ENCODE data around the gene APBA1.

Gene APBA1

GRCh38 chr9:69675563-69675962 is 3.4 kb upstream of the APBA1 start:
- H3K4me3 ChIP-seq (ENCODE audit: low read length) = no peak overlapping the region
- H3K36me3 ChIP-seq (ENCODE audit: insufficient read depth, low read depth, low read length) = no peaks in the 10 kb centered on the region
- no peak overlapping the region for H3K27ac ChIP-seq (ENCODE audit: low read length)
- H3K9me3 ChIP-seq (ENCODE audit: insufficient read depth, low read depth, low read length) = no peaks in the 10 kb centered on the region; the same call in 1 of the 2 replicates
- H3K27me3 ChIP-seq (ENCODE audit: insufficient read depth, low read length) = peaks cover 14% of the 10 kb centered on the region
- no peaks in the 10 kb centered on the region for H3K4me1 ChIP-seq (ENCODE audit: insufficient read depth, low read length)
- no peak overlapping the region for H3K9ac ChIP-seq (ENCODE audit: low read depth, low read length)

DNA sequence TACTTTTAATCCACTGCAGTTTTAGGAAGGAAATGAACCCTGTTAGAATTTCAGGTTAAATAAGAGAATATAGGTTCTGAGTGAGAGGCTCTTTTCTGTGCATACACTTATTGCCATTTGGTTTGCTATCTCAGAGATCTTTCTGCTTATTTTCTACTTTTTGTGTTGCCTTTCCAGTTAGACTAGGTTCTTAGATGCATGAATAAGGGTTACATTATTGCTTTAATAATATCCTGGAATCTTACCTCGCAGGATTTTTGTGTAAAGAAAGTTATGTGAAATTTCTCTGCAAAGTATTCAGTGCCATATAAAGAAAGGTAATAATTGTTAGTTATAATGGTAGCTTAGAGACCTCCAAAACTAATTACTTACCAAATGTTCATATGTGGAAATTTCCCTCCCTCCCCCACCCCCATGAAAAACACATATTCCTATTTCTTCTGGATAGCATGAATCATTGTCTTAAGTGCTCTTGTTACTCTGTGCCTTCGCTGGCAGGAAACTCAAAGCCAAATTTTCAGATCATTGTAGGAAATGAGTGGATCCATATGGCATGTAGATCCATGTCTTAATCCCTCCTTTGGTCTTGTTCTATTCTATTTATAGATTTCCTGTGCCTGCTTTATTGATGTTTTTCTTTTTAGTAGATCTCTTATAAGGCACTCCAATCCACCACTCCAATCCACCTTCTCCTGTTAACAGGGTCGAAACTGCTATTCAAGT is 2.7 kb upstream of the APBA1 start:
- Histone ChIP-seq H3K27ac (ENCODE audit: low read length) (no peak overlapping the region), H3K4me3 (ENCODE audit: low read length) (no peak overlapping the region), H3K36me3 (ENCODE audit: insufficient read depth, low read depth, low read length) (no peaks in the 10 kb centered on the region), H3K4me1 (ENCODE audit: insufficient read depth, low read length) (no peaks in the 10 kb centered on the region), H3K9me3 (ENCODE audit: insufficient read depth, low read depth, low read length) (no peaks in the 10 kb centered on the region; the same call in 1 of the 2 replicates), H3K27me3 (ENCODE audit: insufficient read depth, low read length) (peaks cover 21% of the 10 kb centered on the region), H3K9ac (ENCODE audit: low read depth, low read length) (no peak overlapping the region)

- no peaks in the 10 kb centered on the region for H3K4me1 ChIP-seq (ENCODE audit: insufficient read depth, low read length)
- H3K4me3 ChIP-seq (ENCODE audit: low read length) = no peak overlapping the region
- no peak overlapping the region for H3K9ac ChIP-seq (ENCODE audit: low read depth, low read length)
- H3K27ac ChIP-seq (ENCODE audit: low read length) = no peak overlapping the region
- H3K36me3 ChIP-seq (ENCODE audit: insufficient read depth, low read depth, low read length) = no peaks in the 10 kb centered on the region
- no peaks in the 10 kb centered on the region for H3K9me3 ChIP-seq (ENCODE audit: insufficient read depth, low read depth, low read length)
- H3K27me3 ChIP-seq (ENCODE audit: insufficient read depth, low read length) = peaks cover 23% of the 10 kb centered on the region
Observed at GRCh38 chr9:69674112-69674685, 2.0 kb upstream of the APBA1 start.

GRCh38 chr9:69673311-69673640 is 1.1 kb upstream of the APBA1 start:
- no peaks in the 10 kb centered on the region for H3K4me1 ChIP-seq (ENCODE audit: insufficient read depth, low read length)
- H3K27ac ChIP-seq (ENCODE audit: low read length) = no peak overlapping the region
- no peaks in the 10 kb centered on the region for H3K36me3 ChIP-seq (ENCODE audit: insufficient read depth, low read depth, low read length)
- H3K27me3 ChIP-seq (ENCODE audit: insufficient read depth, low read length) = peaks cover 30% of the 10 kb centered on the region
- H3K9me3 ChIP-seq (ENCODE audit: insufficient read depth, low read depth, low read length) = no peaks in the 10 kb centered on the region
- H3K9ac ChIP-seq (ENCODE audit: low read depth, low read length) = peak overlapping the region; percentile 32; the same call in 1 of the 2 replicates
- H3K4me3 ChIP-seq (ENCODE audit: low read length) = peak overlapping the region; percentile 72; the same call in 1 of the 2 replicates

DNA sequence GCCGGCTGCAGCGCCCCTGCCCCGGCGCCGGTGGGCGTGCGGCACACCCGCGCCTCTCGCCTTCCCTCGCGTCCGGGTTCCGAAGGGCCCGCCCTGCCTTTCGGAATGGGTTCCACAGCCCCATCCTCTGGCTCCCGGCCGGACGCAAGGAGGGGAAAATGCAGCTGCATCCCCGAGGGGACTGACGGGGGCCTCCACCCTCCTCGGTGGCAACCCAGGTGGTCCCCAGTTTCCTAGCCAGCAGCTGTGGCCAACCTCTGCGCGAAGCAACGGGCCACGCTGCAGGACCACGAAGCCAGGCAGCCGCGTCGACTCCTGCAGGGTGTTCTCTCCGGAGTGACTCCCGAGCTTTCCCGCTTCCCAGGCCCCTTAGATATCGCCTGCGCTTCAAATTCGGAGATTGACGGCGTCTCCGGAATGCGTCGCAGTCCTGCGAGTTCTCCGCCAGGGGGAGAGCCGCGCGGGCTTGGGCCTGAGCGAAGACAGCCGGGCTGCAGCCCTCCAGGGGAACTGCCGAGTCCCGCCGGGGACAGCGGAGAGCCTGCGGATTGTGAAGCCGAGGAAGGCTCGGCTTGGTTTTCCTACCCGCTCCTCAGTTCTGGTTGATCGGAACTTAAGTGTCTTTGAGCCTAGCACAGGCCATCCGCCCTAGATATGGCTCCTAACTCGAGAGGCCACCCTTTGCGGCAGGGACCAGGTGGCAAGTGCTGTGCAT is 582 bp upstream of the APBA1 start:
- Histone ChIP-seq H3K9ac (ENCODE audit: low read depth, low read length) (peak overlapping the region; percentile 32; the same call in 1 of the 2 replicates), H3K9me3 (ENCODE audit: insufficient read depth, low read depth, low read length) (no peaks in the 10 kb centered on the region), H3K4me3 (ENCODE audit: low read length) (peak overlapping the region; percentile 72), H3K4me1 (ENCODE audit: insufficient read depth, low read length) (peaks cover 3% of the 10 kb centered on the region), H3K36me3 (ENCODE audit: insufficient read depth, low read depth, low read length) (no peaks in the 10 kb centered on the region), H3K27ac (ENCODE audit: low read length) (no peak overlapping the region), H3K27me3 (ENCODE audit: insufficient read depth, low read length) (peaks cover 33% of the 10 kb centered on the region)

DNA sequence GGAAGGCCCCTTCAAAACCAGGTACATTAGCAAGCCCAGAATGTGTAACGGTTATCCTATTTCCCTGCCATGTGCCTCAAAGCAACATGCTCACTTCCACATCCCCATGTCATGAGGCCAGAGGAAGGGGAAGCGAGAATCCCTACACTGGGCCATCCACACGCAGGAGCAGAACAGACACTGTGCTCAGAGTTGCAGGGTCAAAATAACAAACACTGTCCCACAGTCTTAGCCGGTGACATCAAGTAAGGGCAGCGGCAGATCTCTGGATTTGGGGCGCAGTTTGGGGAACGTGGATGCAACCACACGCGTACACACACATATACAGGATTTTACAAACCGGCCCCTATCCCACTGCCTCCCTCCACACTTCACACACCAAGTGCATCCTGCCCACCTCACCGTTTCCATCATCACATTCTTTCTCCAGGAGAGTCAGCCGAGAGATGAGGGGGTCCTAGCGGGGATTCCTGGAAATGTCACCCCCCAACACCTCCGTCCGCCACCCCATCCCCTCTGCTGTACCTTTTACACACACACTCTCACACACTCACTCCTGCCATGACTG is 776 bp downstream of the APBA1 start:
- peaks cover 33% of the 10 kb centered on the region for H3K27me3 ChIP-seq (ENCODE audit: insufficient read depth, low read length)
- no peaks in the 10 kb centered on the region for H3K9me3 ChIP-seq (ENCODE audit: insufficient read depth, low read depth, low read length)
- no peaks in the 10 kb centered on the region for H3K36me3 ChIP-seq (ENCODE audit: insufficient read depth, low read depth, low read length)
- no peak overlapping the region for H3K9ac ChIP-seq (ENCODE audit: low read depth, low read length)
- H3K27ac ChIP-seq (ENCODE audit: low read length) = no peak overlapping the region
- H3K4me3 ChIP-seq (ENCODE audit: low read length) = peak overlapping the region; percentile 65
- H3K4me1 ChIP-seq (ENCODE audit: insufficient read depth, low read length) = peaks cover 11% of the 10 kb centered on the region

- H3K36me3 ChIP-seq (ENCODE audit: insufficient read depth, low read depth, low read length) = no peaks in the 10 kb centered on the region
- no peak overlapping the region for H3K27ac ChIP-seq (ENCODE audit: low read length)
- no peak overlapping the region for H3K9ac ChIP-seq (ENCODE audit: low read depth, low read length)
- H3K9me3 ChIP-seq (ENCODE audit: insufficient read depth, low read depth, low read length) = no peaks in the 10 kb centered on the region
- no peak overlapping the region for H3K4me3 ChIP-seq (ENCODE audit: low read length)
- H3K27me3 ChIP-seq (ENCODE audit: insufficient read depth, low read length) = peaks cover 33% of the 10 kb centered on the region
- H3K4me1 ChIP-seq (ENCODE audit: insufficient read depth, low read length) = peaks cover 13% of the 10 kb centered on the region
Observed at GRCh38 chr9:69667306-69667705, 4.9 kb downstream of the APBA1 start.

- Histone ChIP-seq H3K4me1 (ENCODE audit: insufficient read depth, low read length) (peaks cover 7% of the 10 kb centered on the region), H3K9ac (ENCODE audit: low read depth, low read length) (no peak overlapping the region), H3K27ac (ENCODE audit: low read length) (no peak overlapping the region), H3K4me3 (ENCODE audit: low read length) (no peak overlapping the region), H3K27me3 (ENCODE audit: insufficient read depth, low read length) (no peaks in the 10 kb centered on the region), H3K9me3 (ENCODE audit: insufficient read depth, low read depth, low read length) (no peaks in the 10 kb centered on the region), H3K36me3 (ENCODE audit: insufficient read depth, low read depth, low read length) (no peaks in the 10 kb centered on the region)
Observed at GRCh38 chr9:69660304-69660703, 11.9 kb downstream of the APBA1 start.

DNA sequence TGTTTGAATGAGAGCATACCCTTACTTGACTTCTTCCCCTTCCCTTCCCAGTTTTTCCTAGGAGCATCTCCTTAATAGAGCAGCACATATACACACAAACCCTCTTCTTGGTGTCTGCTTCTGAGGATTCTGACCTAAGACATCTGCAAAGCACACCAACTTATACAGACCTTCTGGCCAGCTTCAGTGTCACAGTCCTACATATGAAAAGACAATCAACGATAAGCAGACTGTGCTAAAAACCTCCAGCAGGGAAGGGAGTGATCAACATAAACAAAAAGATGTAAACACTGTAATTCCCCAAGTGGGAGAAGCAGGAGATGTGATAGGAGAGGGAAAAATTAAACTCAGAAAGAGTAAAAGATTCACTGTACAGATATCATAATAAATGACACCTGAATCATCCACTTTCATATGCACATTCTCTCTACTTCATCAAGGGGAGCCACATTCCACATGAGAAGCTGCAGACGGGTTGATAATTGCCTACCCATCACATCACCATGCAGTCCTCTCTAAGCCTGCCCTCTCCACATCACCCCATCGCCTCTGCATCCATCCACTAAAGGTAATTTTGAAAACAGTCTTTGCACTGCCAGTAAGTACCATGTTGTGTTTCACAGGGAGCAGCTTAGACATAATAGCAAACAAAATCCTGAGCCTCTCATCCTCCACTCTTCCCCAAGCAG is 13.0 kb downstream of the APBA1 start:
- H3K4me1 ChIP-seq (ENCODE audit: insufficient read depth, low read length) = peaks cover 6% of the 10 kb centered on the region
- no peaks in the 10 kb centered on the region for H3K9me3 ChIP-seq (ENCODE audit: insufficient read depth, low read depth, low read length)
- no peak overlapping the region for H3K4me3 ChIP-seq (ENCODE audit: low read length)
- no peaks in the 10 kb centered on the region for H3K27me3 ChIP-seq (ENCODE audit: insufficient read depth, low read length)
- no peak overlapping the region for H3K27ac ChIP-seq (ENCODE audit: low read length)
- H3K9ac ChIP-seq (ENCODE audit: low read depth, low read length) = no peak overlapping the region
- H3K36me3 ChIP-seq (ENCODE audit: insufficient read depth, low read depth, low read length) = no peaks in the 10 kb centered on the region

- Histone ChIP-seq H3K9ac (ENCODE audit: low read depth, low read length) (no peak overlapping the region), H3K4me3 (ENCODE audit: low read length) (no peak overlapping the region), H3K9me3 (ENCODE audit: insufficient read depth, low read depth, low read length) (no peaks in the 10 kb centered on the region), H3K27ac (ENCODE audit: low read length) (no peak overlapping the region), H3K4me1 (ENCODE audit: insufficient read depth, low read length) (peaks cover 5% of the 10 kb centered on the region), H3K36me3 (ENCODE audit: insufficient read depth, low read depth, low read length) (no peaks in the 10 kb centered on the region), H3K27me3 (ENCODE audit: insufficient read depth, low read length) (no peaks in the 10 kb centered on the region)
Observed at GRCh38 chr9:69657269-69657668, 14.9 kb downstream of the APBA1 start.

DNA sequence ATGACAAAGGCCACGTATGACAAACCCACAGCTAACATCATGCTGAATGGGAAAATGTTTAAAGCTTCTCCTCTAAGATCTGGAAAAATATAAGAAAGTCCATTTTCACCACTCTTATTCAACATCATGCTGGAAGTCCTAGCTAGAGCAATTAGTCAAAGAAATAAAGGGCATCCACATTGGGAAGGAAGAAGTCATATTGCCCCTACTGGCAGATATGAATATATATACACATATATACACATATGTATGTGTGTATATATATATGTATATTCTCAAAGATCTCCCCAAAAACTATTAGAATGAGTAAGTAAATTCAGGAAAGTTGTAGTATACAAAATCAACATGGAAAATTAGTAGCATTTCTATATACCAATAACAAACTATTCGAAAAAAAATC is 17.1 kb downstream of the APBA1 start:
- no peak overlapping the region for H3K27ac ChIP-seq (ENCODE audit: low read length)
- H3K9ac ChIP-seq (ENCODE audit: low read depth, low read length) = no peak overlapping the region
- peaks cover 5% of the 10 kb centered on the region for H3K4me1 ChIP-seq (ENCODE audit: insufficient read depth, low read length)
- H3K36me3 ChIP-seq (ENCODE audit: insufficient read depth, low read depth, low read length) = no peaks in the 10 kb centered on the region
- H3K9me3 ChIP-seq (ENCODE audit: insufficient read depth, low read depth, low read length) = no peaks in the 10 kb centered on the region
- no peaks in the 10 kb centered on the region for H3K27me3 ChIP-seq (ENCODE audit: insufficient read depth, low read length)
- no peak overlapping the region for H3K4me3 ChIP-seq (ENCODE audit: low read length)
